Measurements from ENCODE around the gene TTC3.

The TTC3 gene

DNA sequence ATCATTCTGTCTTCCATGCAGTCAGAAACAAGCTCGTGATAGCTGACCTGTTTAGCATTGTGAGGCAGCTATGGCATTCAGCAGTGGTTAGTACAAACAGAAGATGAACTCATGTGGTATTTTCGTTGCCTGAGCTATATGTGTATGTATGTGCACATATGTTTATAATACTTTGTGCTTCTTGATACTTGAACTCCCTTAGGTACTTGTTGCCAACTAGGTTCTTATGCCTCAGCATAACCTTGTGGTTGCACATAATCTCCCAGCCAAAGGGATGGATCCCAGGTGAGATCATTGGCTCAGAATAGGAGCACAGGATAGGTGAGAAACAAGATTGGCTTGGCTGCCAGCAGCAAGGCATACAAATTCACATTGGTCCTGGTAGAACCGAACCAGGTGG is 108.0 kb downstream of the TTC3 start:
- H3K27me3 ChIP-seq (ENCODE audit: insufficient read depth, low read length), result no peaks in the 10 kb centered on the region
- H3K18ac ChIP-seq (ENCODE audit: low read length), result no peak overlapping the region
- H3K36me3 ChIP-seq (ENCODE audit: control insufficient read depth in 1 of 2, insufficient read depth in 2 of 2, low read length in 2 of 2), result peaks cover 12 to 28% of the 10 kb centered on the region in 2 experiments
- H4K91ac ChIP-seq (ENCODE audit: low read depth, low read length), result no peak overlapping the region
- no peak overlapping the region for H2AK5ac ChIP-seq (ENCODE audit: low read length)
- H3K79me1 ChIP-seq (ENCODE audit: low read length), result no peaks in the 10 kb centered on the region
- H3K4me1 ChIP-seq (ENCODE audit: control insufficient read depth in 1 of 2, insufficient read depth in 2 of 2, low read length in 2 of 2), result peaks cover 3 to 7% of the 10 kb centered on the region in 2 experiments
- no peak for DNase-seq
- H3K4me2 ChIP-seq (ENCODE audit: low read length), result no peak overlapping the region
- no peak overlapping the region for H4K12ac ChIP-seq (ENCODE audit: low read depth, low read length)
- no peaks in the 10 kb centered on the region for H3K9me3 ChIP-seq (ENCODE audit: insufficient read depth, low read depth, low read length)
- H3K9ac ChIP-seq (ENCODE audit: low read length), result no peak overlapping the region
- H3K14ac ChIP-seq (ENCODE audit: low read length), result no peak overlapping the region
- H3K23ac ChIP-seq (ENCODE audit: low read length), result no peak overlapping the region
- no peaks in the 10 kb centered on the region for H3K79me2 ChIP-seq (ENCODE audit: control insufficient read depth, insufficient read depth, low read length, poor library complexity)
- no peak overlapping the region for H2BK12ac ChIP-seq (ENCODE audit: low read length)
- H3K4ac ChIP-seq (ENCODE audit: low read depth, low read length), result no peak overlapping the region
- H2BK5ac ChIP-seq (ENCODE audit: low read depth, low read length, poor library complexity), result no peak overlapping the region
- H2BK120ac ChIP-seq (ENCODE audit: insufficient read depth, low read length, poor library complexity), result no peak overlapping the region
- WGBS (ENCODE audit: extremely low coverage, insufficient coverage, insufficient read length), result no CpG with 5 or more reads among the region's 3 CpGs
- H4K8ac ChIP-seq (ENCODE audit: low read depth, low read length), result no peak overlapping the region
- no peak overlapping the region for H3K4me3 ChIP-seq (ENCODE audit: low read depth, low read length)
- no peak overlapping the region for H2AFZ ChIP-seq (ENCODE audit: insufficient read depth, low read length, poor library complexity)
- H3K27ac ChIP-seq (ENCODE audit: low read depth, low read length), result no peak overlapping the region

DNA sequence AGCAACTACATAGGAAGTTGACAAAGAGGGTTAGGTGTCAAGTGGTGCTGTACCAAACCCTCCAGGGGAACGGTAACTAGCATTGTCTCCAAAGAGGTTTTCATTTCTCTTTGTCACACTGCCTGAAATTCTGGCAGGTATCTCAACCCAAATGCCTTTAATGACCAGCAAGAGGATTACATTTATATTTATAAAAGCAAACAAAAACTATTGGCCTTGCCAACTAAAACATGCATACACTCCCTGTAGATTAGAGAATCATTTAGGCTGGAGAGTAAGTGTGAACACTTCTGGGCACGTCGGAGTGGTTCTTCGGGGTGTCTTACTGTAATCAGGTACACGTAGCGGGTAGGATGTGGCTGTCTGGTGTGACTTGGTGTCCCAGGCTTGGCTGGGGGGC is 109.2 kb downstream of the TTC3 start:
- no peak overlapping the region for H2BK12ac ChIP-seq (ENCODE audit: low read length)
- no peak overlapping the region for H2BK120ac ChIP-seq (ENCODE audit: insufficient read depth, low read length, poor library complexity)
- no peaks in the 10 kb centered on the region for H3K4me1 ChIP-seq (ENCODE audit: control insufficient read depth in 1 of 2, insufficient read depth in 2 of 2, low read length in 2 of 2)
- H3K27me3 ChIP-seq (ENCODE audit: insufficient read depth, low read length), result no peaks in the 10 kb centered on the region
- no peak overlapping the region for H3K14ac ChIP-seq (ENCODE audit: low read length)
- no peak overlapping the region for H3K4me3 ChIP-seq (ENCODE audit: low read depth, low read length)
- no peaks in the 10 kb centered on the region for H3K79me2 ChIP-seq (ENCODE audit: control insufficient read depth, insufficient read depth, low read length, poor library complexity)
- WGBS (ENCODE audit: extremely low coverage, insufficient coverage, insufficient read length), result no CpG with 5 or more reads among the region's 6 CpGs
- DNase-seq, result no peak
- no peak overlapping the region for H2AFZ ChIP-seq (ENCODE audit: insufficient read depth, low read length, poor library complexity)
- H2BK5ac ChIP-seq (ENCODE audit: low read depth, low read length, poor library complexity), result no peak overlapping the region
- no peaks in the 10 kb centered on the region for H3K9me3 ChIP-seq (ENCODE audit: insufficient read depth, low read depth, low read length)
- H3K18ac ChIP-seq (ENCODE audit: low read length), result peak overlapping the region; percentile 35
- no peak overlapping the region for H3K4me2 ChIP-seq (ENCODE audit: low read length)
- H2AK5ac ChIP-seq (ENCODE audit: low read length), result no peak overlapping the region
- no peak overlapping the region for H4K91ac ChIP-seq (ENCODE audit: low read depth, low read length)
- no peak overlapping the region for H4K8ac ChIP-seq (ENCODE audit: low read depth, low read length)
- peaks cover 8 to 28% of the 10 kb centered on the region in 2 experiments for H3K36me3 ChIP-seq (ENCODE audit: control insufficient read depth in 1 of 2, insufficient read depth in 2 of 2, low read length in 2 of 2)
- no peaks in the 10 kb centered on the region for H3K79me1 ChIP-seq (ENCODE audit: low read length)
- no peak overlapping the region for H4K12ac ChIP-seq (ENCODE audit: low read depth, low read length)
- H3K27ac ChIP-seq (ENCODE audit: low read depth, low read length), result no peak overlapping the region
- peak overlapping the region; percentile 61 for H3K9ac ChIP-seq (ENCODE audit: low read length)
- no peak overlapping the region for H3K23ac ChIP-seq (ENCODE audit: low read length)
- H3K4ac ChIP-seq (ENCODE audit: low read depth, low read length), result no peak overlapping the region

DNA sequence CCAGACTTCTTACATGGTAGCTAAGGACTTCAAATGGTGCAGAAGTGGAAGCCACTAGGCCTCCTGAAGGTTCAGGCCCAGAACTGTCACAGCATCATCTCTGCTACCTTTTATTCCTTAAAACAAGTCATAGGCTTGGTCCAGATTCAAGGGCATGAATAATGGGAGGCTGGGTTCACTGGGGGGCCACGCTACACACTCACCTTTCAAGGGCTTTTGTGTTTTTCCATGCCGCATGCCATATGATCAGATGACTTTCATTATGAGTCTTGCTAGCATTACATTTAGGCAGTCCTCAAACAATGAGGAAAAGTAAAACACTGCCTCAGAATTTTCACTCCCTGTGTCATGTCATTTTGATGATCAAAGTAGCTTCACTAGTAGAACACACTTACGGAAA is 110.7 kb downstream of the TTC3 start:
- Histone ChIP-seq H2AFZ (ENCODE audit: insufficient read depth, low read length, poor library complexity) (no peak overlapping the region), H3K36me3 (ENCODE audit: control insufficient read depth in 1 of 2, insufficient read depth in 2 of 2, low read length in 2 of 2) (peaks cover 6 to 28% of the 10 kb centered on the region in 2 experiments), H3K79me2 (ENCODE audit: control insufficient read depth, insufficient read depth, low read length, poor library complexity) (no peaks in the 10 kb centered on the region), H2BK5ac (ENCODE audit: low read depth, low read length, poor library complexity) (no peak overlapping the region), H3K9ac (ENCODE audit: low read length) (no peak overlapping the region), H2BK120ac (ENCODE audit: insufficient read depth, low read length, poor library complexity) (no peak overlapping the region), H3K27ac (ENCODE audit: low read depth, low read length) (no peak overlapping the region), H3K14ac (ENCODE audit: low read length) (no peak overlapping the region), H2BK12ac (ENCODE audit: low read length) (no peak overlapping the region), H3K79me1 (ENCODE audit: low read length) (no peaks in the 10 kb centered on the region), H2AK5ac (ENCODE audit: low read length) (no peak overlapping the region), H4K12ac (ENCODE audit: low read depth, low read length) (no peak overlapping the region), H3K4ac (ENCODE audit: low read depth, low read length) (no peak overlapping the region), H3K4me1 (ENCODE audit: control insufficient read depth in 1 of 2, insufficient read depth in 2 of 2, low read length in 2 of 2) (no peaks in the 10 kb centered on the region), H3K18ac (ENCODE audit: low read length) (no peak overlapping the region), H4K8ac (ENCODE audit: low read depth, low read length) (no peak overlapping the region), H3K9me3 (ENCODE audit: insufficient read depth, low read depth, low read length) (no peaks in the 10 kb centered on the region), H3K4me3 (ENCODE audit: low read depth, low read length) (no peak overlapping the region), H3K23ac (ENCODE audit: low read length) (no peak overlapping the region), H4K91ac (ENCODE audit: low read depth, low read length) (no peak overlapping the region), H3K4me2 (ENCODE audit: low read length) (no peak overlapping the region), H3K27me3 (ENCODE audit: insufficient read depth, low read length) (no peaks in the 10 kb centered on the region)
- DNase-seq, result no peak
- WGBS (ENCODE audit: extremely low coverage, insufficient coverage, insufficient read length), result no CpG with 5 or more reads among the region's 3 CpGs

DNA sequence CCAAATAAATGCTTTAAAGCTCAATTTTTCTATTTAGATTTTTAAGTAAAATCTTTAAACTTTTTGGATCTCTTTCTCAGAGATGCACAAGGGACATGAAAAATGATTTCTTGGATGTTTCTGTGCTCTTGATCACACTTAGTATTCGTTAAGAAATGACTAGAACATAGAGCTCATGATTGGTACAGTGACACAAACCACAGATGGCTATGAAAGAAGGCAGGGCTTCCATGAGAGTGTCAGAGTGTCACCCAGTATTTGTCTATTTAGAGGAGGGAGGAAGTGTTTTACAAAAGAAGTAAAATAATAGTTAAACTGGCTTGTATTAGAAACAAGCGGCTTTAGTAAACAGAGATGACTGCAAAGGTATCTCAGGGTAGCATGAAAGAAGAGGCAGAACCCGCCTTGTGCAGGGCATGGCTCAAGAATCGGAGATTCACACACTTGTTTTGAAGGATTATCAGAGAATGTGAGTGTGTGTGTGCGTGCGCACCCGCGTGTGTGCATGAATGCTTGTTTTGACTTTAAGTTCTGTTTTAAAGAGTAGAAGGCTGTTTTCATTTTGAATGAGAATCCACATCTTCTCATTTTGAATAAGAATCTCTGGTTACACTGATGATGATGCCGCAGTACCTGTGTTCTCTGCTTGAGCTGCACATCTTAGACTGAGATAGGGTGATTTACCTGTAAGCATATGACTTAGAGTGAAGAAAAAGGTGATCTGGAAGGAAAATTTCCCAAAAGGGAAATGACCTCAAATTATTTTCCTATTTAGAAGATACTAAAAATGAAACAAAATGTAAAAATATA is 111.9 kb downstream of the TTC3 start:
- no peaks in the 10 kb centered on the region for H3K9me3 ChIP-seq (ENCODE audit: insufficient read depth, low read depth, low read length)
- H3K79me2 ChIP-seq (ENCODE audit: control insufficient read depth, insufficient read depth, low read length, poor library complexity), result no peaks in the 10 kb centered on the region
- no peak overlapping the region for H2AK5ac ChIP-seq (ENCODE audit: low read length)
- no peak overlapping the region for H2BK120ac ChIP-seq (ENCODE audit: insufficient read depth, low read length, poor library complexity)
- H3K9ac ChIP-seq (ENCODE audit: low read length), result no peak overlapping the region
- H3K4me3 ChIP-seq (ENCODE audit: low read depth, low read length), result no peak overlapping the region
- H3K79me1 ChIP-seq (ENCODE audit: low read length), result no peaks in the 10 kb centered on the region
- no peak overlapping the region for H3K23ac ChIP-seq (ENCODE audit: low read length)
- H3K18ac ChIP-seq (ENCODE audit: low read length), result no peak overlapping the region
- no peak overlapping the region for H4K91ac ChIP-seq (ENCODE audit: low read depth, low read length)
- H4K12ac ChIP-seq (ENCODE audit: low read depth, low read length), result no peak overlapping the region
- DNase-seq, result no peak
- H3K4me2 ChIP-seq (ENCODE audit: low read length), result no peak overlapping the region
- no peak overlapping the region for H3K27ac ChIP-seq (ENCODE audit: low read depth, low read length)
- H3K36me3 ChIP-seq (ENCODE audit: control insufficient read depth in 1 of 2, insufficient read depth in 2 of 2, low read length in 2 of 2), result peaks cover 10 to 30% of the 10 kb centered on the region in 2 experiments
- H3K4ac ChIP-seq (ENCODE audit: low read depth, low read length), result no peak overlapping the region
- H2BK5ac ChIP-seq (ENCODE audit: low read depth, low read length, poor library complexity), result no peak overlapping the region
- H4K8ac ChIP-seq (ENCODE audit: low read depth, low read length), result no peak overlapping the region
- H2AFZ ChIP-seq (ENCODE audit: insufficient read depth, low read length, poor library complexity), result no peak overlapping the region
- H3K27me3 ChIP-seq (ENCODE audit: insufficient read depth, low read length), result no peaks in the 10 kb centered on the region
- H3K14ac ChIP-seq (ENCODE audit: low read length), result no peak overlapping the region
- H2BK12ac ChIP-seq (ENCODE audit: low read length), result no peak overlapping the region
- no CpG with 5 or more reads among the region's 9 CpGs for WGBS (ENCODE audit: extremely low coverage, insufficient coverage, insufficient read length)
- no peaks in the 10 kb centered on the region for H3K4me1 ChIP-seq (ENCODE audit: control insufficient read depth in 1 of 2, insufficient read depth in 2 of 2, low read length in 2 of 2)

All from trophoblast cell (in vitro differentiated cells and primary cell).